Astrocyte (in vitro differentiated cells and primary cell): ENCODE measurements around the gene PLSCR3. TPM values are rescaled to one million over a fixed set of nuclear protein-coding genes. Genes with fewer than 3 reads are reported as not detected.

Experiments
- DNase-seq: peaks from one replicate; pipeline ENCODE4 v3.0.0-alpha.2; 2010; ENCODE audit warnings: low read depth
- FAIRE-seq: peaks from 2 replicates; lab custom pipeline; 2011; peaks lifted over from hg19 to GRCh38; lab: Jason Lieb, UNC
- H2AFZ ChIP-seq: 2 replicates; pipeline ENCODE4 v1.6.0; 2012; ENCODE audit warnings: low read depth, low read length, inconsistent platforms
- H3K27ac ChIP-seq: 2 replicates; pipeline ENCODE4 v1.5.1; 2011; ENCODE audit warnings: low read depth, low read length, inconsistent platforms
- H3K27me3 ChIP-seq: 2 replicates; pipeline ENCODE4 v1.6.0; 2011; ENCODE audit warnings: low read length, inconsistent platforms; ENCODE audit not compliant: insufficient read depth
- H3K36me3 ChIP-seq: 2 replicates; pipeline ENCODE4 v1.5.1; 2011; ENCODE audit warnings: low read length, inconsistent platforms; ENCODE audit not compliant: insufficient read depth
- H3K4me1 ChIP-seq: 2 replicates; pipeline ENCODE4 v1.5.1; 2011; ENCODE audit warnings: low read length, inconsistent platforms; ENCODE audit not compliant: insufficient read depth
- H3K4me2 ChIP-seq: 2 replicates; pipeline ENCODE4 v1.6.0; 2012; ENCODE audit warnings: low read length, inconsistent platforms
- H3K4me3 ChIP-seq: 2 replicates; pipeline ENCODE4 v1.5.1; 2011; ENCODE audit warnings: low read depth, mild to moderate bottlenecking, low read length, inconsistent platforms; ENCODE audit not compliant: insufficient read depth
- H3K79me2 ChIP-seq: 2 replicates; pipeline ENCODE4 v1.6.0; 2012; ENCODE audit warnings: mild to moderate bottlenecking, low read length, inconsistent platforms; ENCODE audit not compliant: insufficient read depth
- H3K9ac ChIP-seq: 2 replicates; pipeline ENCODE4 v1.6.0; 2012; ENCODE audit warnings: mild to moderate bottlenecking, low read length, inconsistent platforms
- H3K9me3 ChIP-seq: 2 replicates; pipeline ENCODE4 v1.5.1; 2012; ENCODE audit warnings: low read depth, mild to moderate bottlenecking, low read length, inconsistent platforms; ENCODE audit not compliant: insufficient read depth
- H4K20me1 ChIP-seq: 2 replicates; pipeline ENCODE4 v1.6.0; 2012; ENCODE audit warnings: low read length, inconsistent platforms; ENCODE audit not compliant: insufficient read depth
- H3K27ac Mint-ChIP-seq: one replicate; pipeline ENCODE4 v1.8.0; 2021; ENCODE audit warnings: mild to moderate bottlenecking, mixed read lengths; ENCODE audit not compliant: unreplicated experiment
- H3K27me3 Mint-ChIP-seq: one replicate; pipeline ENCODE4 v1.8.0; 2021; ENCODE audit warnings: low read depth, mixed read lengths; ENCODE audit not compliant: unreplicated experiment
- H3K36me3 Mint-ChIP-seq: one replicate; pipeline ENCODE4 v1.8.0; 2021; ENCODE audit warnings: low read depth, mixed read lengths; ENCODE audit not compliant: unreplicated experiment
- H3K4me1 Mint-ChIP-seq: one replicate; pipeline ENCODE4 v1.8.0; 2021; ENCODE audit warnings: low read depth, mixed read lengths; ENCODE audit not compliant: unreplicated experiment
- H3K4me3 Mint-ChIP-seq: one replicate; pipeline ENCODE4 v1.8.0; 2021; ENCODE audit warnings: mild to moderate bottlenecking, moderate library complexity, mixed read lengths; ENCODE audit not compliant: unreplicated experiment
- H3K9me3 Mint-ChIP-seq: one replicate; pipeline ENCODE4 v1.8.0; 2021; ENCODE audit warnings: mild to moderate bottlenecking, mixed read lengths; ENCODE audit not compliant: unreplicated experiment
- CTCF ChIP-seq: IDR thresholded peaks from 2 replicates; pipeline ENCODE4 v1.5.1; 2011; ENCODE audit warnings: low read depth, mild to moderate bottlenecking, inconsistent platforms, low read length, moderate library complexity; ENCODE audit not compliant: insufficient read depth
- EZH2 ChIP-seq: IDR thresholded peaks from 2 replicates; pipeline ENCODE4 v1.6.1; 2012; ENCODE audit warnings: mild to moderate bottlenecking, low read length, inconsistent platforms; ENCODE audit not compliant: insufficient read depth
- total RNA-seq: library from RNA; stranded (reverse); gene quantifications from 2 replicates; pipeline ENCODE4 v1.2.1, GENCODE V29; 2021

PLSCR3 gene
- total RNA-seq, 1 donor from 2014 or later: 67.6 TPM

DNA sequence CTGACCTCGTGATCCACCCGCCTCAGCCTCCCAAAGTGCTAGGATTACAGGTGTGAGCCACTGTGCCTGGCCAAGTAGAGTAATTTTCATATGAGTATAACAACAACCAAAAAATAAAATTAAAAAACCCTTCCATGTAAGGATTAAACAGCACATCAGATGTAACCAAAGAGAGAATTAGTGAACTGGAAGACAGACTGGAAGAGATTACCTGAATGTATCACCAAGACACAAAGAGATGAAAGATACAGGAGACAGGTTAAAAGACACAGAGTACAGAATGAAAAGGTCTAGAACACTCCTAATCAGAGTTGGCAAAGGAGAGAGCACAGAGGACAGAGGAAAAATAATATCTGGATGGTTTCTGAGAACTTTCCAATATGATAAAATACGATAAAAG lies 15.2 kb downstream of the PLSCR3 start:
- Histone ChIP-seq H3K79me2 (no peaks in the 10 kb centered on the region), H3K4me1 (peaks cover 15% of the 10 kb centered on the region), H2AFZ (no peak overlapping the region), H3K9me3 (peaks cover 6% of the 10 kb centered on the region), H3K36me3 (no peaks in the 10 kb centered on the region), H3K9ac (no peak overlapping the region), H3K27ac (no peak overlapping the region), H4K20me1 (no peaks in the 10 kb centered on the region), H3K4me3 (no peak overlapping the region), H3K27me3 (peaks cover 38% of the 10 kb centered on the region), H3K4me2 (no peak overlapping the region)
- Mint-ChIP-seq H3K27me3 (peaks cover 29% of the 10 kb centered on the region), H3K27ac (no peak overlapping the region), H3K4me3 (peak overlapping the region; percentile 14), H3K36me3 (no peaks in the 10 kb centered on the region), H3K9me3 (peaks cover 10% of the 10 kb centered on the region), H3K4me1 (no peaks in the 10 kb centered on the region)
- DNase-seq (no peak), FAIRE-seq (no peak)
- no peak for TF ChIP-seq EZH2
- TF ChIP-seq CTCF: no peak

DNA sequence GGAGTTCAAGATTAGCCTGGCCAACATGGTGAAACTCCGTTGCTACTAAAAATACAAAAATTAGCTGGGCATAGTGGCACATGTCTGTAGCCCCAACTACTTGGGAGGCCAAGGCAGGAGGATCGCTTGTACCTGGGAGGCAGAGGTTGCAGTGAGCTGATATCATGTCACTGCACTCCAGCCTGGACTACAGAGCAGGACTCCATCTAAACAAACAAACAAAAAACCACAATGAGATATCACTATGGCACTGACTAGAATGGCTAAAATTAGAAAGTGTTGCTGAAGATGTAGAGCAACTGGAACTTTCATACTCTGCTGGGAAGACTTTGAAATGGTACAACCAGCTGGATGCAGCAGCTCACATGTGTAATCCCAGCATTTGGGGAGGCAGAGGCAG lies 20.0 kb downstream of the PLSCR3 start:
- no peak overlapping the region for H3K27ac Mint-ChIP-seq
- no peak overlapping the region for H3K4me3 ChIP-seq
- no peak for TF ChIP-seq CTCF
- TF ChIP-seq EZH2: no peak
- H3K27me3 Mint-ChIP-seq: peaks cover 13% of the 10 kb centered on the region
- H3K79me2 ChIP-seq: no peaks in the 10 kb centered on the region
- no peaks in the 10 kb centered on the region for H3K4me1 Mint-ChIP-seq
- peaks cover 3% of the 10 kb centered on the region for H3K9me3 Mint-ChIP-seq
- no peak overlapping the region for H3K4me2 ChIP-seq
- no peaks in the 10 kb centered on the region for H3K36me3 ChIP-seq
- H3K4me1 ChIP-seq: no peaks in the 10 kb centered on the region
- H3K27me3 ChIP-seq: no peaks in the 10 kb centered on the region
- H3K36me3 Mint-ChIP-seq: no peaks in the 10 kb centered on the region
- no peak overlapping the region for H3K9ac ChIP-seq
- no peak overlapping the region for H2AFZ ChIP-seq
- DNase-seq (no peak), FAIRE-seq (no peak)
- no peaks in the 10 kb centered on the region for H4K20me1 ChIP-seq
- no peak overlapping the region for H3K27ac ChIP-seq
- H3K9me3 ChIP-seq: peaks cover 2% of the 10 kb centered on the region
- H3K4me3 Mint-ChIP-seq: peak overlapping the region; percentile 46

- Histone ChIP-seq H3K9me3 (no peaks in the 10 kb centered on the region), H3K9ac (no peak overlapping the region), H3K27me3 (peaks cover 2% of the 10 kb centered on the region), H3K4me3 (no peak overlapping the region), H3K36me3 (no peaks in the 10 kb centered on the region), H4K20me1 (no peaks in the 10 kb centered on the region), H3K79me2 (no peaks in the 10 kb centered on the region), H3K4me2 (no peak overlapping the region), H3K27ac (no peak overlapping the region), H3K4me1 (no peaks in the 10 kb centered on the region), H2AFZ (no peak overlapping the region)
- peaks cover 18% of the 10 kb centered on the region for H3K27me3 Mint-ChIP-seq
- H3K4me3 Mint-ChIP-seq: no peak overlapping the region
- DNase-seq (no peak), FAIRE-seq (no peak)
- TF ChIP-seq CTCF: no peak
- no peak for TF ChIP-seq EZH2
- H3K4me1 Mint-ChIP-seq: peaks cover 1% of the 10 kb centered on the region
- H3K9me3 Mint-ChIP-seq: no peaks in the 10 kb centered on the region
- H3K36me3 Mint-ChIP-seq: no peaks in the 10 kb centered on the region
- no peak overlapping the region for H3K27ac Mint-ChIP-seq
These were observed 23.5 kb downstream of the PLSCR3 start for GRCh38 chr17:7370853-7371252.
